ENCODE data around the gene TMTC3.

GRCh38 chr12:88225776-88226175 is 83.7 kb downstream of the TMTC3 start:
- TF ChIP-seq CTCF (IDR thresholded peaks at IDR 0.05) (no peak), POLR2A (IDR thresholded peaks at IDR 0.05) (no peak)
